B cell (primary cell): ENCODE data around the gene MARK2. TPM values are rescaled to one million over a fixed set of nuclear protein-coding genes. Genes with fewer than 3 reads are reported as not detected.

Source experiments
- ATAC-seq: fragments of 200-7000 bp; cut with Tn5 transposase; one replicate; pipeline ENCODE4 v1.10.0; 2021; ENCODE audit warnings: low read depth, mild to moderate bottlenecking, moderate number of reproducible peaks, moderate library complexity
- CTCF ChIA-PET: fragments of 350-600 bp; sonication (Branson Sonifier 250); formaldehyde crosslinking; loops from one replicate; lab custom pipeline; 2021; ENCODE audit warnings: antibody characterized with exemption, inconsistent platforms; lab: Charles Lee
- POLR2A ChIA-PET: fragments of 350-600 bp; sonication (Branson Sonifier 250); formaldehyde crosslinking; loops from one replicate; lab custom pipeline; 2021; ENCODE audit warnings: antibody characterized with exemption; lab: Charles Lee
- DNase-seq: peaks from one replicate; pipeline ENCODE4 v3.0.0; 2013
- H2AFZ ChIP-seq: 2 replicates; pipeline ENCODE4 v1.6.1; 2012; ENCODE audit warnings: mild to moderate bottlenecking, low read depth, low read length; ENCODE audit not compliant: insufficient read depth, poor library complexity, severe bottlenecking
- H3K27ac ChIP-seq, 2 donors: 1 replicate in 1 of 2; 2 replicates in 1 of 2; pipeline ENCODE4 v1.5.1; 2012 to 2013; ENCODE audit warnings: low read length in 2 of 2, mild to moderate bottlenecking in 2 of 2, moderate library complexity in 1 of 2
- H3K27me3 ChIP-seq, 4 experiments: fragments of 200-600 bp in 1 of 4; sonication (generic) in 1 of 4; replicated peaks in 1 of 4; 1 replicate in 2 of 4; 2 replicates in 2 of 4; pipeline versions ENCODE4 v1.6.1 to v1.7.0; 2013 to 2016; ENCODE audit warnings: low read length in 3 of 4, mild to moderate bottlenecking in 2 of 4, mixed read lengths in 1 of 4, moderate library complexity in 1 of 4; ENCODE audit not compliant: insufficient read depth in 4 of 4, control insufficient read depth in 3 of 4; ENCODE audit errors: control extremely low read depth in 1 of 4
- H3K36me3 ChIP-seq, 2 experiments: replicated peaks in 1 of 2; 1 replicate in 1 of 2; 2 replicates in 1 of 2; pipeline versions ENCODE4 v1.6.1 to v1.7.1; 2013; ENCODE audit warnings: low read length in 1 of 2; ENCODE audit not compliant: insufficient read depth in 2 of 2, control insufficient read depth in 1 of 2; ENCODE audit errors: control extremely low read depth in 1 of 2, extremely low read depth in 1 of 2
- H3K4me1 ChIP-seq, 2 donors: fragments of 200-600 bp in 1 of 2; sonication (generic) in 1 of 2; 1 replicate in 1 of 2; 2 replicates in 1 of 2; pipeline versions ENCODE4 v1.5.1 to v1.6.1; 2013 to 2017; ENCODE audit warnings: low read length in 2 of 2; ENCODE audit not compliant: control insufficient read depth in 2 of 2, insufficient read depth in 2 of 2
- H3K4me2 ChIP-seq: replicated peaks from 2 replicates; pipeline ENCODE3; 2012; ENCODE audit warnings: mild to moderate bottlenecking, low read depth, low read length; ENCODE audit not compliant: poor library complexity, severe bottlenecking
- H3K4me3 ChIP-seq, 5 experiments: fragments of 200-600 bp in 1 of 5; sonication (generic) in 1 of 5; 1 replicate in 3 of 5; 2 replicates in 2 of 5; pipeline versions ENCODE4 v1.5.1 to v1.7.0; 2011 to 2016; ENCODE audit warnings: low read length in 4 of 5, mild to moderate bottlenecking in 4 of 5, low read depth in 2 of 5, control low read depth in 1 of 5, moderate library complexity in 1 of 5; ENCODE audit not compliant: insufficient read depth in 1 of 5; ENCODE audit errors: control extremely low read depth in 1 of 5, extremely low read depth in 1 of 5
- H3K79me2 ChIP-seq: fragments of 200-600 bp; sonication (generic); one replicate; pipeline ENCODE4 v1.6.0; 2016; ENCODE audit warnings: low read length; ENCODE audit not compliant: control insufficient read depth, insufficient read depth
- H3K9ac ChIP-seq: fragments of 200-600 bp; sonication (generic); 2 replicates; pipeline ENCODE4 v1.6.1; 2017; ENCODE audit warnings: mild to moderate bottlenecking, low read length, moderate library complexity
- H3K9me3 ChIP-seq, 3 donors: one replicate each; pipeline versions ENCODE4 v1.6.1 to v1.7.1; 2013; ENCODE audit warnings: low read length in 2 of 3; ENCODE audit not compliant: control insufficient read depth in 2 of 3, insufficient read depth in 1 of 3; ENCODE audit errors: control extremely low read depth in 1 of 3
- H4K20me1 ChIP-seq: 2 replicates; pipeline ENCODE4 v1.6.0; 2012; ENCODE audit warnings: mild to moderate bottlenecking, low read length; ENCODE audit not compliant: insufficient read depth, control insufficient read depth, poor library complexity, severe bottlenecking
- H3K27ac Mint-ChIP-seq: one replicate; pipeline ENCODE4 v1.8.0; 2021; ENCODE audit warnings: mixed read lengths
- H3K27me3 Mint-ChIP-seq: one replicate; pipeline ENCODE4 v1.8.0; 2021; ENCODE audit warnings: mixed read lengths
- H3K4me1 Mint-ChIP-seq: one replicate; pipeline ENCODE4 v1.8.0; 2021; ENCODE audit warnings: mixed read lengths
- H3K4me3 Mint-ChIP-seq: one replicate; pipeline ENCODE4 v1.8.0; 2021; ENCODE audit warnings: mixed read lengths
- H3K9me3 Mint-ChIP-seq: one replicate; pipeline ENCODE4 v1.8.0; 2022; ENCODE audit warnings: mixed read lengths; ENCODE audit not compliant: insufficient read depth
- CTCF ChIP-seq: fragments of 200-600 bp; IDR thresholded peaks from one replicate; pipeline ENCODE4 v1.8.0; 2022; ENCODE audit warnings: antibody characterized with exemption, mild to moderate bottlenecking
- EZH2 ChIP-seq: IDR thresholded peaks from 2 replicates; pipeline ENCODE4 v1.6.1; 2012; ENCODE audit warnings: borderline replicate concordance, low read depth, mild to moderate bottlenecking, moderate library complexity, low read length; ENCODE audit not compliant: insufficient read depth, poor library complexity, severe bottlenecking
- WGBS: methylation state at CpG from one replicate; pipeline ENCODE4 v1.1.5; 2013; ENCODE audit warnings: missing lambda C conversion rate; ENCODE audit not compliant: insufficient coverage; 5-methylcytosine and 5-hydroxymethylcytosine counted together
- intact Hi-C: fragments of 100-400 bp; cut with micrococcal nuclease; formaldehyde crosslinking; loops from one replicate; pipeline ENCODE4 v1.10.0; 2022
- polyA plus RNA-seq: library from polyadenylated mRNA; depleted of rRNA; stranded (reverse); fragments of >200 nt; gene quantifications from 2 replicates; pipeline ENCODE4 v1.2.3, GENCODE V29; 2012
- total RNA-seq, 2 donors: library from RNA; stranded (reverse); fragments of 120-200 nt in 1 of 2; gene quantifications; 1 replicate in 1 of 2; 2 replicates in 1 of 2; pipeline versions ENCODE4 v1.2.3 to v1.2.4, GENCODE V29; 2013 to 2022

The MARK2 gene
- total and polyA plus RNA-seq, 2 donors (not counting 1 experiment from before 2014, with no cell fraction given): 47.2 to 58.1 TPM

GRCh38 chr11:63837739-63838138 is 1.2 kb upstream of the MARK2 start:
- Histone ChIP-seq H3K9me3 (no peaks in the 10 kb centered on the region), H3K4me3 (peak overlapping the region in 3 of 5 experiments; percentile 19 to 48 (median 32)), H3K79me2 (peaks cover 42% of the 10 kb centered on the region), H3K9ac (peak overlapping the region; percentile 51), H3K4me1 (peaks cover 33 to 44% of the 10 kb centered on the region in 2 donors), H3K4me2 (peak overlapping the region; percentile 79), H3K27ac (peak overlapping the region; percentile 82 to 91), H3K36me3 (peaks cover 7 to 15% of the 10 kb centered on the region in 2 experiments), H3K27me3 (no peaks in the 10 kb centered on the region), H4K20me1 (peaks cover 43% of the 10 kb centered on the region), H2AFZ (peak overlapping the region; percentile 1)
- Mint-ChIP-seq H3K9me3 (no peaks in the 10 kb centered on the region), H3K27me3 (no peaks in the 10 kb centered on the region), H3K4me3 (peak overlapping the region; percentile 91), H3K27ac (peak overlapping the region; percentile 94), H3K4me1 (peaks cover 49% of the 10 kb centered on the region)
- DNase-seq (peak; percentile 56), ATAC-seq (no peak)
- WGBS: 11% methylated on average over 4 of the region's 5 CpGs
- CTCF ChIA-PET: interaction anchor here (0.7 to 7.5 kb wide), 43 partner anchors 8 to 480 kb away, joined by 3 to 254 read pairs (median 5); partner anchors contain the start of genes CATSPERZ, NAA40, OTUB1 and PRDX5
- intact Hi-C loops: loop anchor here (1.0 to 10.0 kb wide), 12 partner anchors 24 to 467 kb away; partner anchors contain the start of genes CATSPERZ, COX8A, ESRRA and RTN3
- POLR2A ChIA-PET: interaction anchor here (1.3 to 3.1 kb wide), 4 partner anchors 24 to 108 kb away, joined by 3 to 11 read pairs (median 6); partner anchors contain the start of gene NAA40
- TF ChIP-seq CTCF: no peak
- TF ChIP-seq EZH2: no peak

GRCh38 chr11:63838150-63838677 is 696 bp upstream of the MARK2 start:
- Histone ChIP-seq H3K9ac (peak overlapping the region; percentile 51), H3K36me3 (peaks cover 7 to 20% of the 10 kb centered on the region in 2 experiments), H3K79me2 (peaks cover 47% of the 10 kb centered on the region), H3K9me3 (no peaks in the 10 kb centered on the region), H4K20me1 (peaks cover 48% of the 10 kb centered on the region), H3K27ac (peak overlapping the region; percentile 82 to 91), H3K4me1 (peaks cover 38 to 44% of the 10 kb centered on the region in 2 donors), H2AFZ (peak overlapping the region; percentile 49), H3K27me3 (no peaks in the 10 kb centered on the region), H3K4me2 (peak overlapping the region; percentile 79), H3K4me3 (peak overlapping the region; percentile 19 to 48 (median 32))
- peaks cover 53% of the 10 kb centered on the region for H3K4me1 Mint-ChIP-seq
- POLR2A ChIA-PET: interaction anchor here (0.6 to 3.1 kb wide), 9 partner anchors 24 to 1085 kb away, joined by 3 to 11 read pairs (median 4); partner anchors contain the start of gene NAA40
- 29% methylated on average over 15 of the region's 18 CpGs for WGBS
- no peak for ATAC-seq
- intact Hi-C loops: loop anchor here (1.0 to 10.0 kb wide), 6 partner anchors 50 to 467 kb away; partner anchors contain the start of genes CATSPERZ, COX8A, ESRRA and RTN3
- H3K9me3 Mint-ChIP-seq: no peaks in the 10 kb centered on the region
- H3K27me3 Mint-ChIP-seq: no peaks in the 10 kb centered on the region
- H3K27ac Mint-ChIP-seq: peak overlapping the region; percentile 94
- no peak for TF ChIP-seq CTCF
- no peak for TF ChIP-seq EZH2
- CTCF ChIA-PET: interaction anchor here (0.6 to 7.5 kb wide), 40 partner anchors 10 to 480 kb away, joined by 3 to 254 read pairs (median 5); partner anchors contain the start of genes COX8A, NAA40, OTUB1 and PRDX5
- DNase-seq: no peak
- peak overlapping the region; percentile 91 for H3K4me3 Mint-ChIP-seq
